OCI-LY3 (cell line): ENCODE results near the gene PARD3.

ENCODE experiments used
- EZH2phosphoT487 ChIP-seq: fragments of 200-600 bp; shearing (Covaris generic); IDR thresholded peaks from 2 replicates; pipeline ENCODE4 v1.6.1; 2018; ENCODE audit warnings: antibody characterized with exemption, mixed run types, low read depth
- TF ChIP-seq, protein P1 (sequence below): fragments of 200-600, 300-600 bp; sonication (generic); IDR thresholded peaks from 2 replicates; pipeline ENCODE4 v1.5.1; 2014; ENCODE audit warnings: antibody characterized with exemption, low read length, low read depth

DNA sequence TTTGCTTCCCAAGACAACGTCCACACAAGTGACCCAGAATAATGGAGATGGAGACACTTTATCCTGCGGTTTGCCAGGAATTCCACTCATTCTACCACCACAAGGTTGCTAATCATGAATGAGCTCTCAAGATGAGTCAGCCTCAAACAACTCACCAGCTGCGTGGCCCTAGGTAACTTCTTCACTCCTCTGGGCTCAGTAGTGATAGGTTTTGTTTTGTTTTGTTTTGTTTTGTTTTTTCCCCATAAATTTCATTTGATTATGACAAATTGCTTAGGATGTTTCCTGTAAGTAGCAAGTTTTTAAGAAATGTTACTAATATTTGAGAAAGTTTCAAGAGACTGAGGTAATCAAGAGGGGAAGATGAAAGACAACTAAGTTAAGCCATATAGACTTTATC is 286.8 kb downstream of the PARD3 start:
- TF ChIP-seq, protein P1, sequence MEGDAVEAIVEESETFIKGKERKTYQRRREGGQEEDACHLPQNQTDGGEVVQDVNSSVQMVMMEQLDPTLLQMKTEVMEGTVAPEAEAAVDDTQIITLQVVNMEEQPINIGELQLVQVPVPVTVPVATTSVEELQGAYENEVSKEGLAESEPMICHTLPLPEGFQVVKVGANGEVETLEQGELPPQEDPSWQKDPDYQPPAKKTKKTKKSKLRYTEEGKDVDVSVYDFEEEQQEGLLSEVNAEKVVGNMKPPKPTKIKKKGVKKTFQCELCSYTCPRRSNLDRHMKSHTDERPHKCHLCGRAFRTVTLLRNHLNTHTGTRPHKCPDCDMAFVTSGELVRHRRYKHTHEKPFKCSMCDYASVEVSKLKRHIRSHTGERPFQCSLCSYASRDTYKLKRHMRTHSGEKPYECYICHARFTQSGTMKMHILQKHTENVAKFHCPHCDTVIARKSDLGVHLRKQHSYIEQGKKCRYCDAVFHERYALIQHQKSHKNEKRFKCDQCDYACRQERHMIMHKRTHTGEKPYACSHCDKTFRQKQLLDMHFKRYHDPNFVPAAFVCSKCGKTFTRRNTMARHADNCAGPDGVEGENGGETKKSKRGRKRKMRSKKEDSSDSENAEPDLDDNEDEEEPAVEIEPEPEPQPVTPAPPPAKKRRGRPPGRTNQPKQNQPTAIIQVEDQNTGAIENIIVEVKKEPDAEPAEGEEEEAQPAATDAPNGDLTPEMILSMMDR, result 0 out of 2 replicates have a peak, but pooled peaks have one; percentile 1
- no peak for TF ChIP-seq EZH2phosphoT487
